Putamen (tissue), 1 donor: ENCODE results near the gene KCNMB2.

Experiments used
- DNase-seq: peaks from one replicate; pipeline ENCODE4 v3.0.0-alpha.2; 2016; ENCODE audit warnings: low spot score

The KCNMB2 gene

DNA sequence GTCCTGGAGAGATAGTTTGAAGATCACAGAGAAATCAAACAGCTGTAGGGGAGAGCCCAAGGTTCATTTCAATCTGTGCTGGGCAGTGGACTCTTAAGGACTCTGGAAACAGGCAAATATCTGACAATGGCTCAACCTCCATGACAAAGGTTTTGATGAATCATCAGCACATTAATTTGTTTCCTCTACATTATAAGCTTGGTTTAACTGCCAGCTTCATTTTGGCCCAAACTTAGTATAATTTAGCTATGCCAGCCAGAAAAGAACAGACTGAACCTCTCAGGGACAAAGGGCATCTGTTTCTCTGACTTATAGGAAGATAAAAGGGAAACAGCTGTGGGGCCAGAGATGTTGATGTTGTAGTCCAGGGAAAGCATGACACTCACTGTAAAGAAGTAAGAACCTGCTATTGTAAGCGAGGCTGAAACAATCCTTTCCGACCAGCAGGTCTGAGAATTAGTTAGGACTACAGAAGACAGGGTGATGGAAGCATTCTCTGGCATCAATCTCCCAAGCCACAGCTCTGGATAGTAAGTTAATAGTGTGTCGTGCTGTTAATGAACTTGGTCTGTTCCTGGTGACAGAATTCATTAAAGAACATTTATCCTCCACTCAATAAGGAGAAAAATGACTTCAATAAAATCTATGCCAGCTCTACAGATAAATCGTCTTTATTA lies 110.1 kb downstream of the KCNMB2 start:
- DNase-seq: no peak

DNA sequence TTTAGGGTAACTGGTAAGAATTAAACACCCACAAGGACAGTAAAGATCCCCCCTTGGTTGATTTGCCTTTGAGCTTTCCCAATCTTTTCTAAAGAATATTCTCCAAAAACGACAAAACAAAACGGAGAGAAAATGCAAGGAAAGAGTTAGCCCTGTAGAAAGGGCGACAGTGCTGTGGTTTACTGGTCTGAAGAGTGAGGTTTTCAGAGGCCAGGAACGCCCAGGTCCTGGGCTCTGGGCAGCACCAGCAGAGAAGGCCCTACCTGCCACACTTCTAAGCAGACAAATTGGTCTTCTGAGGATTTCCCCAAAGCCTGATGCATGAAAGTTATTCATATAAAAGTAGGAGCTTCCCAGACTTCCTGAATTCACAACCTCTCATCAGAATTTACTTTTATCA lies 119.3 kb downstream of the KCNMB2 start:
- DNase-seq: no peak

DNA sequence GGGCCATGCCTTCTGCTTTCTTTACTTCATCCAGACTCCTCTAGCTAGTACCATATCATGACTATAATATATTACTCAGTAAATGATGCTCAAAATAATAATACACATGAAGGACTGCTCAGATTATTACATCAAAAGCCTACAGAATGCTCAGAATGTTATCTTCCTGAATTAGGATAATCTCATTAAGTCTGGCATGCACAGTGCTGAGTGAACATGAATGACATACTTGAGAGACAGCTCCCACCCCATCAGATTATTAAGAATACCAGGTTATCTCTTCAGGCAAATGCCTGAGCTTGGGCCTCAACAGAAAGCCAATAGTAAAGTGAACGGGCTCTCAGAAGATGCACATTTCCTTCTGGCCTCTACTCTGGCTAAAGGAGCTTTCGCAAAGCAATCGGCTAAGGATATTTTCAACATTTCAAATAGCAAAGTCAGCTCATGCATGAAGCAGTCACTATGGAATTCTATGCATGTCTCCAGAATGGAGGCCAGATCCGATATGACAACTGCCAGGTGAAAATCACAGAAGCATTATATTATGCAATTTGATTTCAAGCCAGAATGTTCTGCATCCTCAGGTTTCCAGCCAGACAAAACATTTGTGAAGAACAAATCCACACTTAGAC lies 122.6 kb downstream of the KCNMB2 start:
- DNase-seq: no peak

DNA sequence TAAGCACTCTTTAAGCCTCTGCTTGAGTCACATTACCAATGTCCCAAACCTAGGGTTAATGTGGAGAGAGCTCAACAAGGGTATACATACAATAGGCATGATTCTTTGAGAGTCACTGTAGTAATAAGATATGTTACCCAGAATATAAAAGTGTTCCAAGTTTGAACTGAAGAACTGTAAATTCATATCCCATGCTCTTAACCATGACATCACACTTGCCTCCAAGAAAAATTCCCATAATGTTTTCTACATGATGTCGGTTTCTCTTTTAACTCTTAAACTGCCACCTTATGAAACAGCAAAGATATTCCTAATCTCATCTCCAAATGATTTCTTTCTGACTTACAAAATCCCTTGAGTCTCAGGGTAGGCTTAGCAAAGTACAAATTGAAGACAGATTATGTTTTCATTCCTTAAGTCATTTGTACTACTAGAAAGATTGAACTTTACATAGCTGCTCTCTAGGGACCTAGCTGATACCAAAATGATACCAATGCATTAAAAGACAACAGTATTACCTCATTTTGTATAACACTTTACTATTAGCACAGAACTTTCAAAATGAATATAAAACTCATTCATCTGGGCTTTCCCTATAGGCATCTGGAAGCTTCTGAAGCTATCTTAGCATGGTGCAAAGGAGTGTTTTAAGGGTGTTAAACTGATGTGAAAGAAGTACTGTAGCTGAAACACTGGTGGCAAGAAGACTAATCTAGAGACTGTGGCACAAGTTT lies 127.1 kb downstream of the KCNMB2 start:
- DNase-seq: no peak

DNA sequence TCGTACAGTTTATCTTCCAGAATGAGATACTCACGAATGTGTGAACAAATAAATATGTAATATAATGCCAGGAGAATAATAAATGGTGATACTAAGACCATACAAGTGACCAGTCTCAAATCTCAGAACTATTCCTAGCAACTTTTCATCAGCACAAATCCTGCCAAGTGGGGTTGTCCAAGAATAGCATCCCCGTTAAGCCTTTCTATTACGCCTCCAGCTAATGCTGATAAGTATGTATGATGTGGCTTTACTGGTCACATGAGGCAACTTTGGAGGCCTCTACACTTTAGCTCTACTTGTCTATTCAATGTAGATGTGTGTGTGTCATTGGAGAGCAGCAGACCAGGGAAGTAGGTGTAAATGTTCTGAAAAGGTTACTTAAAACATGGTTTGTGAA lies 129.5 kb downstream of the KCNMB2 start:
- DNase-seq: no peak

DNA sequence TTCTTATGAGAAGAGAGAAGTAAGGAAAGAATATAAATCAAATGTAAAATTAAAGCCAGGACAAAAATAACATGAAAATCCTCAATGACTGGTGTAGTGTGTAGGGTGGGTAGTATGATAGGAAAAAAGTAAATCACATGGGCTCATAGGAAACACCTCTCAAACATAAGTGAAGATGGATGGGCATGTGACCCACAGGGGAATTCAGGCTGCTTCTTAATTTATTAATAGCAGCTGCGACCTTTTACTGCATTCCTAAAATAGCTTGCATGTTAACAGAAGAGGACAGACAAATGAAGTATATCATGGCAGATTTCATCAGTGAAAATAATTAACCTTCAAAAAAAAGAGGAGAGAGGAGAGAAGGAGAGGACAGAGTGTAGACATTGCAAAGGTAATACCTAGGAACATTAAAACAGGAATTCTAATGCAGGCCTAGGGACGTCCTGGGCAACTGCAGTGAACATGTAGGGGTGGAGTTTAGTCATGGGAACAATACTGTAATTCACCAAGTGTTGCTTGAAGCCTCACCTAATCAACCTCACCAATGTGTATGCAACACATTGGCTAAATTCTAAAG lies 132.9 kb downstream of the KCNMB2 start:
- no peak for DNase-seq

DNA sequence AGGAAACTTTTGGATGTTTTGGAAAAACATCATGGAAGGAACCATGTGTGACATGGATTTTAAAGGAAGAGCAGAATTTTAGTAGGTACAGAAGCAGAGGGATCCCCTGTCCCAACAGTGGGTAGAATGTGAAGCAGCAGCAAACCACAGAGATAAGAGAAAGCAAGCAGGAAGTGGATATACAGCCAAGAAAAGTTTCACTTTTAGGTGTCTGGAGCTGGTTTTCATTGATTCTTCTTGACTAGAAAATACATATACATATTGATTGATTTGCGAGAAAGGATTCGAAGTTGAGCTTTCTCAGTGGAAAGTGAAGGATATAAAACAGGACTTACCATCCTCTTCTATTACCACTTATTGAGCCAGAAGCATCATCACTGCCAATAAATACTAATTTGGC lies 133.5 kb downstream of the KCNMB2 start:
- DNase-seq: no peak

DNA sequence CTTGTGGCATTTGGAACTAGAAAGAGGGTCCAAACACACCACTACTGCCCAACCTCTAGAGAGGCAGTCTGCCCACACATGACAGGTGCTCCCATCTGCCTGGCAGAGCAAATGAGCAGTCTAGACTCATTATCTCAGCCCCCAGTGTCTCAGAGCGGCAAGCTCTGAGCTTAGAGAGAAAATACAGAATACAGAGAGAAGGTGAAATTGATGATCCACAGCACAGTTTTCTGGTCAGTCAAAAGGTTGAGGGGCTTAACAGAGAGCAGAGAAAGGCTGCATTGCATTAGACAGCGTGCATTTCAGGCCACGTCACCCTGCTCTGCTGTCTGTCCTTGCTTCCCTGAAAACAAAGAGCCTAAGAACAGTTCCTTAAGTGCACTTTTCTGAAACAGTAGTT lies 135.1 kb downstream of the KCNMB2 start:
- DNase-seq: no peak

DNA sequence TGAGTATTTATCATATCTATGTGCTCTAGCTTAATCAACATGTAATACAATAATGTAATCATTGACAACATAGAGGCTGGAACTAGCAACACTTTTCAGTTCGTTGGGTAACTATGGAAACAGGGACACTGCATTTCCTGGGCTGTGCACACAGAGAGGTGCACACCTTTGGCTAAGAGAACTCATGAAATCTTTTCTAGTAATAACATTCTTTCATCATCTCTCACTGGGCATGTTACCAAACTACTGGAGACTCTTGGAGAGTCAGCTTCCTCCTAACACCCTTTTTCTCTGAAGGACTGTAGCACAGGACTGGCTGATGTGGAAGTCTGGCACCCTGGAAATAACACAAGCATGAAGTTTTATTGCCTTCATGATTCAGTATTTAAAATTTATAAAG lies 135.6 kb downstream of the KCNMB2 start:
- DNase-seq: no peak

DNA sequence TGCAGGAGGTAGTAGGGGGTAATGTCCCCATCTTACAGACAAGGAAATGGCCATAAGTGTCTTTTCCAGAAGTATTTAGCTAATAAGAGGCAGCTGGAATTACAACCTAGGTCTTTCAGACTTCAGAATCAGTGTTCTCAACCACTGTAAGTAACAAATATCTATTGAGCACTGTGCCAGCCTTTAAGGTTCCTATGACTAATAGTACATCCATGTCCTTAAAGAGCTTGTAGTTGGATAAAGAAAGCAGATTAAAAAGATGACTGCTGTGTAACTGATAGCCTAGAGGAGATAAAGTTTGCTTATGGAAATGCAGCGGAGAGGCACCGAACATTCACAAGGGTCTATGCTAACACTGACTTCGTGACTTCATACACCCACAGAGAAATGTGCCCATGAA lies 136.0 kb downstream of the KCNMB2 start:
- no peak for DNase-seq

DNA sequence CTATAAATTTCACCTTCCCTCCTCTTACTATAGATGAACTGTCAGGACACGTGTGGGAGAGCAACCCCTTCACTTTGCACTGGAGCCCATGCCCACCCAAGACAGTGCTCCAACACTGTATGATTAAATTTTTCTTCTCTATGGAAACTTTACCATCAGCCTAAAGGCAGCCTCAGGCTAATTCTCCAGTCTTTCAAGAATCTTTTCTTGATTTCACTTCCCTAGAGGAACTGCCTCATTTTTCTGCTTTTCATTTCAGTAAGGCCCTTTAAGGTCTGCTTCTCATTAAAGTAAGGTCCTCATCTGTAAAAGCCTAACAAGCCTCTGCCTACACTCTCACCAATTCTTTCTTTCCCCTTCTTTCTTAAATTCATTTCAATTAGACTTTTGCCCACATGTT lies 137.3 kb downstream of the KCNMB2 start:
- no peak for DNase-seq

DNA sequence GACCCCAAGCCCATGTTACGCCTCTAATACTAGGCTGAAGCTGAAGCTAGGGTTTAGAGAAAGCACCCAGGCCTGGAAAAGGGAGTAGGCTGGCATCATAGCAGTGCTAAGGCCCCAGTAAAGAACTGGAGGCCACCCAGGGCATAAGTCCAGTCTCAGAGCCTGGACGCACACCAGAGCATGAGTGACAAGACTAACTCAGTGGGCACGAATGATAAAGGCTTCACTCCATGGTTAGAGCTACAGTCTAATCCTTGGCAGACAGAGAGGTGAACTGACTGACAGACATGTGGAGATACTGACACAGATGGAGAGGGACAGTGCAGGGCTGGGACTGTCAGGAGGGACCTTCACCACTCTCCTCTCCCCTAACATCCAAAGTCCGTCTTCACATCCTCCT lies 139.8 kb downstream of the KCNMB2 start:
- no peak for DNase-seq

DNA sequence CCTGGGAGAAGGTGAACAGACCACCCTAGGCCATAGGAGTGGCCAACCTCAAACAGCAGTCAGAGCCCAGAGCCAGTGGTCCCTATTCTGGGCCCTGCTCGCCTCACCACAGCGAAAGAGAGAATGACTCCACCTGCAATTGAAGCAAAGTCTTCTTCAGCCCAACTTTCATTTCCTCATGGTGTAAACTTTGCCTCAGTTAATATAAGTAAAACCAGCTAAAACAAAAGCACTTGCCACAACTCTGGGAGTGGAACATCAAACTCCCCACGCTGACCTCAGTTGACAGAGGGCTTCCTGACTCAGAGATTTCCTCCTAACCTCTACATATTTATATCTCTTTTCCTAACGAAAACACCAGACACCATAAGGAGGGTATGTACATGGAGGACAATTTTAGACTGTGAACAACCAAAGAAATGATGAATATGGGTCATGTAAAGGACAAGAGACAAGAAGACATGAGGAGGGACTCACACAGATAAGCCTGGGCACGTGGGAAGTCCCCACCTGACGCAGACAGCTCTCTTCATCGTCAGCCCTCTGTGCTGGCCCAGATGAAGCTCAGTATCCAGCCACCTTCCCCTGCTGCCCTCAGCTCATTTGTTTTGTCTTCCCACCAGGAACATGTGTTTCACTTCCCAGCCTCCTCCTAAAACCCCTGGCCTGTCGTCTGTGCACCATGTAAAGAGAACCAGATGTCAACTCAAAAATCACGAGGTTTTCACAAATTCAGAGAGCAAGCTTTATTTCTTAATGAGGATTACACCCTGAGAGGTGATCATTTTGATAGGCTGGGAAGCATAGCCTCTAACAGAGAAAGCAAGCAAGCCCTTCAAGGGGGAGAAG lies 140.9 kb downstream of the KCNMB2 start:
- DNase-seq: no peak

DNA sequence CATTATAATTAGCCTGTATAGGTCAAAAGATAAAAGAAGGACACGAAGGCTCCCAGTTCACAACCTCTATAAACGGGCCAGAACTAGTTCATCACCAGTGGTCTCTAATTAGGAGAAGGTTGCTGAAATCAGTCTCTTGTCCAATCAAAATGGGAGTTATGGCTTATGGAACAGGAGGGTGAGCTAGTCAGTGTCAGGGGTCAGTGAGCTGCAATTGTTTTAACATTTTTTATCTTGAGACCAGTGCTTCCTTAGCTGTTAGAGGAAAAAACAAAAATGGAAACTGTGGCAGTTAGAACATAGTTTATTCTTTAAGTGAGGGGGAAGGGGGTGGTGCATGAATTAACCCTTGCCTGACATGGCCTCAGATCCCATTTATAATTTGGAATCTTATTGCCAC lies 141.7 kb downstream of the KCNMB2 start:
- no peak for DNase-seq

DNA sequence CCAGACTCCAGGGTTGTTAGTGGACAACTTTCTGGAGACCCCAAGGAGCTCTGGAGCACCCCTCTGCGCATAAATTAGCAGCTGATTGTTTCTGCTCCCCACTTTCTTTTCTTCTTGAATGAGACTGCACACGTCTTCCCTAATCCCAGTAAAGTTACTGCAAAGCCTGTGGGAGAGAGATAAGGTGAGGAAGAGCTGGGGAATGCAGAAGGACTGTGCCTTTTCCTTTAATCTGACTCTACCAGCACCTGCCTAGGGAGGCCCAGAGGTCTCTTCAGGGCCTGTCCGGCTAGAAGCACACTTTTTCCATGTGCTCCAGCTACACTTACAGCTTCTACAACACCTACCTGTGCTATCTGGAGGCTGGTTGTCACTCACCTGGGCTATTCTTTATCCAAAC lies 143.8 kb downstream of the KCNMB2 start:
- DNase-seq: no peak

DNA sequence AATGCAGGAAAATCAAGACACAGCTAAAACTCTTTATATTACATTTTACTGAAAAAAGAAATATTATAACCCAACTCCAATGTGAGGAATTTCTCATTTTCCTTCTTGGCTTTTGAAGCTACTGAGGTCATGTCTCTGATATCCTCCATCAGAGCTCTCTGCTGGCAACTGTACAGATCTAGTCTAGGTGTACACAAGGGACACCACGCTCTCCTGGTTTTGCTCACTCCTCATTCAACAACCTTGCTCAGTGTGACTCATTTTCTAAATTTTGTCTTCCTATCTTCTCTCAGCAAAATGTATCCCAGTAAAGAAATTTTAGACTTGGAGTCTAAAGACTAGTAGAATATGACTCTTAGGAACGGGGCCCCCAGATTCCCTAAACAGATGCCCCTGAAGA lies 144.3 kb downstream of the KCNMB2 start:
- no peak for DNase-seq

DNA sequence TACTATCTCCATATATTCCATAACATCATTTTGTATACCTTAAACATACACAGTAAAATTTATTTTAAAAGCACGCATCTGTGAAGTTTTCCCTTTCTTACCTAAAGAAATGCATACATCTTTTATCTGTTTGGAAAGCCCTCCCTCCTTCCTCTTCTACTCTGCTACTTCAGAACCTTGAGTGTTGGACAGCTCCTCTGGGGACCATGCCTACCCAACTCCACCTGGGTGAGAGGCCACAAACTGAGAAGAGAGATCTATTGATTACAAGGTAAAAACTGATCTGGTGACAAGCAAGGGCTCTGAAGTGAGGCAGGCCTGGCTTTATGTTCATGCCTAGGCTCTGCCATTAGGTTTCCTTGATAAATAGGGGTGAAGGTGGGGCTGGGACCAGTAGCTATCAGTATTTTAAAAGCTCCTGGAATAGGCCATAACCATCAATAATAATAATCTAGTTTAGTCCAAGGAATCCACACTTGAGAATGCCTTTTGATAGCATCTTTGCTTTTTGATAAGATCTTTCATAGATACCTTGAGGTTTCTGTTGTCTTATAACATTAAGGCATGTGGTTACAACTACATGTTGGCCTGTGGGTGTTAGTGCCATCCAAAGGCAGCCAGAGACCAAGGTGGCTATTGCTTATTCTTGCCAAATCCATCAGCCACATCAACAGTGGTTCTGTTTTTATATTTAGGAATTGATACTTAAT lies 148.8 kb downstream of the KCNMB2 start:
- no peak for DNase-seq

DNA sequence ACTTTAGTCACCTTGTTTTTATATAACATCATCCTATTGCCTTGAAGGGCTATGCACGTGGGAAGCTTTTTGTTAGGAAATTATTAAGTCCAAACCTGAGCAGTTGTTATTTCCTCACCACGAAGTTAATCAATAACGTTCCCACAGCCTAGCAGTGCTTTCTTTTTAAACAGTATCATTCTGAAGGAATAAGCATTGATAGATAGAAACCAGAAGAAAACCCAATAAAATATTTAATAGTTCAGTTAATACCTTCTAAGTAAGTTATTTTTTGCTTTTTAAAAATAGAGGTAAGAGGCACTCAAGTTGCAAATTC lies 149.3 kb downstream of the KCNMB2 start:
- DNase-seq: no peak

DNA sequence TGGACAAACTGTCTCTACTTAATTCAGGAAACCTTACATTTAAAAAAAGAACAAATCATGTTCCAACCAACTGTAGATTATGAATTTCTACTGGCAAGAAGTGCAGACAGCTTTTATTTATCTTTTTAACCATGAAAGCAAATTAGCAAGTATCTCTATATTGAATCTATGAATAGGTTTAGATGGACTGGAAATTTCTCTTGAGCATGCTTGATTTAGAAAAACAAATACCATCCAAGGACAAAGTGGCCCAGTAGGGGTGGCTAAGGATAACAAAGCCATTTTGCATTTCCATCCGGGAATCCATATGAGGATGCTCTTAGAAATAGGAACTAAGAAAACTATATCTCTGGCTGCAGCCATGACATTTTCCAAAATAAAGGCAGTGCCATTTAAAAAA lies 150.6 kb downstream of the KCNMB2 start:
- no peak for DNase-seq

DNA sequence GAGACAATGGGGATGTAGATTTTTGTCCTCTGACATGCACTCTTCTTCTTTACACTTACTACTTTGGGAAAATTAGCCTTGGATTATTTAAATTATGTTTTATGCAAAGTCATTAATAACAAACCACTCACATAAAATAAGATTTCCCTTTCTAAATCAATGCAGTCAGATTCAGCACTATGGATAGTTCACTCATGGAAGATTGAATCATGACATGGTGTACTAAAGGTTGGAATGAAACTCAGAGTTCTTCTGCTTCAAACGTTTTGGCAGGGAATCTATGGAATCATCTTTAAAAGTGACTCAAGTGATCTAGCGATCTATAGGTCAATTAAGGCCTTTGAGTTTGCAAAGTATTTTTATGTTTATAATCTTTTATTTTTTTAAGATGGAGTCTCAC lies 154.3 kb downstream of the KCNMB2 start:
- DNase-seq: no peak

DNA sequence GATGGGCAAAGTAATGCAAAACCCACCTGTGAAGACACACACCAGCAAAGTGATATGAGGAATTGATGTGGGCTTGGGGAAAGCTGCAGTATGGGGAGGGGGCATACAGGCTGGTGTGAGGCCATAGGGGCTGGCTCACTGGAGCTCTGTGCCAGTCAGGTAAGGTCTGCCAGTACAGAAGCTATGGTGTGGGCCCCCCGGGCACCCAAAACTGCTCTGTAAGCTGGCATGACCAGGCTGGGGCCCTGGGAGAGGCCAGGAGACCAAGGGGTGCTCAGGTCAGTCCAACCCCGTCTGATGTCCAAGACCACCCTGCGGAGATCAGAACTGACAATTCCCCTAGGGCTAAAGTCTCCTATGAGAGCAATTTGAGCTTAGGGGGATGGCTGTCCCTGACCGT lies 163.1 kb downstream of the KCNMB2 start:
- DNase-seq: no peak

DNA sequence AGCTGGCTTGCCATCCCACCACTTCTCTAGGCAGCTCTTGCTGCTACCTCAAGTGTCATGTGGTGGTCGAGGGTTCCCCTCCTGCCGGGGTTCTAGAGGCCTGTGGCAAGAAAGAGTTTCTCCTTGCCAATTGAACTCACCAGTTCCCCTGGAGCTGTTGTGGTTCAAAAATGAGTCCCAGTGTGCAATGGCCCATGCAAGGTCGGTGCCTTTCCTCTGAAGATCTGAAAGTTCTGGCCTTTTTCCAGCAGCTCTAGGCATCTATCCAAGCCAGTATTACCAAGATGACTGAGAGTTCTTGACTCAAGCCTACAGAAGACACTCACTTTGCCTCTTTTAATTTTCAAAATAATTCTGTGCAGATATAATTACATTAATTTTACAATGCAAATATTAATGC lies 163.6 kb downstream of the KCNMB2 start:
- DNase-seq: no peak
